Measurements from ENCODE around the gene RINT1. TPM values are rescaled to one million over a fixed set of nuclear protein-coding genes. Genes with fewer than 3 reads are reported as not detected.

The RINT1 gene
- total and polyA plus RNA-seq, 2 of the 13 experiments (the other 11 are each of a cell fraction or from before 2014, with no cell fraction given), result 14.7 to 19.3 TPM

GRCh38 chr7:105521027-105521716, 10.8 kb upstream of the RINT1 start (continued):
- TF ChIP-seq AHDC1 (CRISPR knock-in tag; IDR thresholded peaks at IDR 0.05; ENCODE audit: borderline replicate concordance), result no peak
- no peak for TF ChIP-seq ZNF850 (CRISPR knock-in tag; conservative IDR thresholded peaks at IDR 0.05)
- TF ChIP-seq CTCF (CRISPR knock-in tag; IDR thresholded peaks at IDR 0.05), result no peak
- no peak for TF ChIP-seq ZNF382 (CRISPR knock-in tag; IDR thresholded peaks at IDR 0.05; ENCODE audit: borderline replicate concordance)
- TF ChIP-seq ZNF775 (CRISPR knock-in tag; IDR thresholded peaks at IDR 0.05; ENCODE audit: borderline replicate concordance), result no peak
- TF ChIP-seq KDM1A (CRISPR knock-in tag; IDR thresholded peaks at IDR 0.05), result no peak
- no peak for TF ChIP-seq ZSCAN25 (CRISPR knock-in tag; IDR thresholded peaks at IDR 0.05)
- no peak for TF ChIP-seq ZNF549 (CRISPR knock-in tag; IDR thresholded peaks at IDR 0.05)
- 0 out of 2 replicates have a peak, but pooled peaks have one; percentile 12 for TF ChIP-seq ZNF503 (CRISPR knock-in tag; IDR thresholded peaks at IDR 0.05)
- TF ChIP-seq ZSCAN31 (CRISPR knock-in tag; IDR thresholded peaks at IDR 0.05; ENCODE audit: low read depth), result peak; percentile 51
- TF ChIP-seq SIN3B (IDR thresholded peaks at IDR 0.05; ENCODE audit: low read length), result no peak
